ENCODE measurements around the gene PPP2R5A. TPM values are rescaled to one million over a fixed set of nuclear protein-coding genes. Genes with fewer than 3 reads are reported as not detected.
A peak's percentile ranks its signal among the peaks of the same experiment; 100 is the strongest.

Gene PPP2R5A
- total and polyA plus RNA-seq, 2 of the 13 experiments (the other 11 are each of a cell fraction or from before 2014, with no cell fraction given): 22.0 to 31.4 TPM

DNA sequence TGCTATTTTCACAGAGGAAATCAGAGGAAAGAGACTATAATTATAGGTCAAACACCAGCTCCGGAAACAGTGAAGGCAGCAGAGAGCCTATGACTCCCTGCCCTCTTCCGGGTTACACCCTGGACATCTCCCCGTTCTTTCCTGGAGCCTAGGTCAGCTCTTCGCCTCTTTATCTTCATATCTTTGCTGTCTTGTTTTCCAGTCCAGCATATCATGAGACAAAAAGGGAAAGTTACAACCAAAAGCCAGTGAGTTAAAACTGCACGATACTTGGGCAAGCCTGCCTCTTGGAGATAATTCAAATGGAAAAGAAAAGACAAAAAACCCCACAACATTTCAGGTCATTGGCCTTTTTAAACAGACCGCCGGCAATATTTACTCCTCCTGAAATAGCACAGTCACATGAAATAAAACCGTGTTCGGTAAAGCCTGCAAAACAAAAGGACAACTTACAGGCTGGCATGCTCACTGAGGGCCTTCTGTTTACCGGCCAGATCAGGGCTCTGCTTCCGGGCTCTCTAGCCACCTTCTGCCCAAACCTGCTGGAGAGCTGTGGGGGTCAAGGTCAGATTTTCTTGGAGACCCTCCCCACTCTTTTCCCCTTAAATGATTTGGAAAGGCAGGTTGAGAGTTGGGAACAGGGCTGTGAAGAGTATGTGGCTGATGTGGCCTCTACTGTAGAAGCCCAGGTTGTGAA is 42.8 kb upstream of the PPP2R5A start (continued):
- TF ChIP-seq, protein P1, sequence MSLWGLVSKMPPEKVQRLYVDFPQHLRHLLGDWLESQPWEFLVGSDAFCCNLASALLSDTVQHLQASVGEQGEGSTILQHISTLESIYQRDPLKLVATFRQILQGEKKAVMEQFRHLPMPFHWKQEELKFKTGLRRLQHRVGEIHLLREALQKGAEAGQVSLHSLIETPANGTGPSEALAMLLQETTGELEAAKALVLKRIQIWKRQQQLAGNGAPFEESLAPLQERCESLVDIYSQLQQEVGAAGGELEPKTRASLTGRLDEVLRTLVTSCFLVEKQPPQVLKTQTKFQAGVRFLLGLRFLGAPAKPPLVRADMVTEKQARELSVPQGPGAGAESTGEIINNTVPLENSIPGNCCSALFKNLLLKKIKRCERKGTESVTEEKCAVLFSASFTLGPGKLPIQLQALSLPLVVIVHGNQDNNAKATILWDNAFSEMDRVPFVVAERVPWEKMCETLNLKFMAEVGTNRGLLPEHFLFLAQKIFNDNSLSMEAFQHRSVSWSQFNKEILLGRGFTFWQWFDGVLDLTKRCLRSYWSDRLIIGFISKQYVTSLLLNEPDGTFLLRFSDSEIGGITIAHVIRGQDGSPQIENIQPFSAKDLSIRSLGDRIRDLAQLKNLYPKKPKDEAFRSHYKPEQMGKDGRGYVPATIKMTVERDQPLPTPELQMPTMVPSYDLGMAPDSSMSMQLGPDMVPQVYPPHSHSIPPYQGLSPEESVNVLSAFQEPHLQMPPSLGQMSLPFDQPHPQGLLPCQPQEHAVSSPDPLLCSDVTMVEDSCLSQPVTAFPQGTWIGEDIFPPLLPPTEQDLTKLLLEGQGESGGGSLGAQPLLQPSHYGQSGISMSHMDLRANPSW (CRISPR knock-in tag; IDR thresholded peaks at IDR 0.05; ENCODE audit: borderline replicate concordance): no peak
- TF ChIP-seq, protein P2, sequence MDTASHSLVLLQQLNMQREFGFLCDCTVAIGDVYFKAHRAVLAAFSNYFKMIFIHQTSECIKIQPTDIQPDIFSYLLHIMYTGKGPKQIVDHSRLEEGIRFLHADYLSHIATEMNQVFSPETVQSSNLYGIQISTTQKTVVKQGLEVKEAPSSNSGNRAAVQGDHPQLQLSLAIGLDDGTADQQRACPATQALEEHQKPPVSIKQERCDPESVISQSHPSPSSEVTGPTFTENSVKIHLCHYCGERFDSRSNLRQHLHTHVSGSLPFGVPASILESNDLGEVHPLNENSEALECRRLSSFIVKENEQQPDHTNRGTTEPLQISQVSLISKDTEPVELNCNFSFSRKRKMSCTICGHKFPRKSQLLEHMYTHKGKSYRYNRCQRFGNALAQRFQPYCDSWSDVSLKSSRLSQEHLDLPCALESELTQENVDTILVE (CRISPR knock-in tag; IDR thresholded peaks at IDR 0.05): no peak; the same call in 1 of the 2 replicates
- no peak for TF ChIP-seq HINFP (CRISPR knock-in tag; IDR thresholded peaks at IDR 0.05; ENCODE audit: low read depth)
- TF ChIP-seq ZFX (CRISPR knock-in tag; IDR thresholded peaks at IDR 0.05; ENCODE audit: low read depth): 0 out of 2 replicates have a peak, but pooled peaks have one; percentile 31
- TF ChIP-seq ZNF343 (CRISPR knock-in tag; IDR thresholded peaks at IDR 0.05): no peak
- no peak for TF ChIP-seq YEATS2 (CRISPR knock-in tag; IDR thresholded peaks at IDR 0.05; ENCODE audit: borderline replicate concordance)
- TF ChIP-seq ZNF337 (CRISPR knock-in tag; IDR thresholded peaks at IDR 0.05; ENCODE audit: borderline replicate concordance, low read depth): no peak
- TF ChIP-seq GABPB1 (CRISPR knock-in tag; IDR thresholded peaks at IDR 0.05): peak; percentile 55; the same call in 1 of the 2 replicates
- no peak for TF ChIP-seq ZNF547 (CRISPR knock-in tag; IDR thresholded peaks at IDR 0.05)
- TF ChIP-seq TCF7L2 (IDR thresholded peaks at IDR 0.05; ENCODE audit: low read depth, low read length): no peak
- no peak for TF ChIP-seq SNRNP70 (IDR thresholded peaks at IDR 0.05; ENCODE audit: low read depth, low read length)
- no peak for TF ChIP-seq ZNF367 (CRISPR knock-in tag; IDR thresholded peaks at IDR 0.05; ENCODE audit: borderline replicate concordance)
- TF ChIP-seq ZNF20 (CRISPR knock-in tag; IDR thresholded peaks at IDR 0.05): no peak
- no peak for TF ChIP-seq POGK (CRISPR knock-in tag; conservative IDR thresholded peaks at IDR 0.05)
- no peak for TF ChIP-seq TSC22D2 (CRISPR knock-in tag; IDR thresholded peaks at IDR 0.05; ENCODE audit: borderline replicate concordance)
- no peak for TF ChIP-seq RFXAP (CRISPR knock-in tag; IDR thresholded peaks at IDR 0.05; ENCODE audit: borderline replicate concordance)
- TF ChIP-seq SMARCC2 (IDR thresholded peaks at IDR 0.05): no peak
- TF ChIP-seq SMC3 (IDR thresholded peaks at IDR 0.05; ENCODE audit: low read length): no peak
- no peak for TF ChIP-seq REL (CRISPR knock-in tag; conservative IDR thresholded peaks at IDR 0.05)
- TF ChIP-seq, protein P3, sequence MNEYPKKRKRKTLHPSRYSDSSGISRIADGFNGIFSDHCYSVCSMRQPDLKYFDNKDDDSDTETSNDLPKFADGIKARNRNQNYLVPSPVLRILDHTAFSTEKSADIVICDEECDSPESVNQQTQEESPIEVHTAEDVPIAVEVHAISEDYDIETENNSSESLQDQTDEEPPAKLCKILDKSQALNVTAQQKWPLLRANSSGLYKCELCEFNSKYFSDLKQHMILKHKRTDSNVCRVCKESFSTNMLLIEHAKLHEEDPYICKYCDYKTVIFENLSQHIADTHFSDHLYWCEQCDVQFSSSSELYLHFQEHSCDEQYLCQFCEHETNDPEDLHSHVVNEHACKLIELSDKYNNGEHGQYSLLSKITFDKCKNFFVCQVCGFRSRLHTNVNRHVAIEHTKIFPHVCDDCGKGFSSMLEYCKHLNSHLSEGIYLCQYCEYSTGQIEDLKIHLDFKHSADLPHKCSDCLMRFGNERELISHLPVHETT (CRISPR knock-in tag; conservative IDR thresholded peaks at IDR 0.05): no peak
- TF ChIP-seq NRL (CRISPR knock-in tag; IDR thresholded peaks at IDR 0.05; ENCODE audit: borderline replicate concordance): no peak

All from HepG2 (cell line).